ENCODE data around the gene CHRNA1.
"Not testable (repeated sequence)": the region's sequence is repeated elsewhere in the genome, so short reads cannot be mapped to it uniquely, and the experiment has no call there.

CHRNA1 gene

DNA sequence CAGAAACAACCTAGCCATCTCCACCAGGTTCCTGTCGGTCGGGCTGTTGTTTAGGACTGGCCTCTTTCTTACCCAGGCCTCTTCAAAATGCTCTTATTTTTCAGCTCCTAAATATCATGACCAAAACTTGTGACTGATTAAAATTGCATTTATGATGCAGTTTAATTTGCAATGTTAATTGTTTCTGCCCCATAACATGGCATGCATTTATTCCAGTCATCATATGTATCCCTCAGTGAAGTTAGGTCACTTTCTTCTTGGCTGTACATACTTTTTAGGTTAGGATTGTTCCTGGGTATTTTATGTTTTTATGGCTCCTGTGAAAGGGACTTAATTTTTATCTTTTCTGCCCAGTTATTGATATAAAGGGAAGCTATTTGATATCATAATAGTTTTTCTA lies 50.6 kb downstream of the CHRNA1 start:
- no peaks in the 10 kb centered on the region for H3K4me1 ChIP-seq (ENCODE audit: insufficient read depth, low read length)
- H3K4me3 ChIP-seq (ENCODE audit: low read length) = no peak overlapping the region
- no peak overlapping the region for H2AFZ ChIP-seq (ENCODE audit: low read depth, low read length)
- H3K36me3 ChIP-seq (ENCODE audit: insufficient read depth, low read length) = no peaks in the 10 kb centered on the region
- no peaks in the 10 kb centered on the region for H3K27me3 ChIP-seq (ENCODE audit: insufficient read depth, low read length)
- no peaks in the 10 kb centered on the region for H3K9me3 ChIP-seq (ENCODE audit: low read length)

DNA sequence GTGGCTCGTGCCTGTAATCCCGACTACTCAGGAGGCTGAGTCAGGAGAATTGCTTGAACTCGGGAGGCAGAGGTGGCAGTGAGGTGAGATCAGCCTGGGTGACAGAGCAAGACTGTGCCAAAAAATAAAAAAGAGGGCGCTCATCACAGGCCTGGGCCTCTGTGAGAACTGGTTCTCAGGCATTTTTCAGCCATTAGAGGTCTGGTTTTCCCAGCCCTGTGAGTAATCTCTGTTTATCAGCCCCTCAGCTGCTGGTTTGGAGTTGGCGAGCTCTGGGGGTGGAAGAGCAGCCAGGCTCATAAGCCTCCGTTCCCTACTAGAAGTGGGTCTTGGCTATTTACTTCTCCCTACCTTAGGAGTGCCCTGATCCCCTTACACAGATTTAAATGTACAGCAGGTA lies 53.1 kb downstream of the CHRNA1 start:
- no peaks in the 10 kb centered on the region for H3K9me3 ChIP-seq (ENCODE audit: low read length)
- H3K4me1 ChIP-seq (ENCODE audit: insufficient read depth, low read length) = no peaks in the 10 kb centered on the region
- H3K27me3 ChIP-seq (ENCODE audit: insufficient read depth, low read length) = no peaks in the 10 kb centered on the region
- H3K4me3 ChIP-seq (ENCODE audit: low read length) = no peak overlapping the region
- no peak overlapping the region for H2AFZ ChIP-seq (ENCODE audit: low read depth, low read length)
- H3K36me3 ChIP-seq (ENCODE audit: insufficient read depth, low read length) = no peaks in the 10 kb centered on the region

DNA sequence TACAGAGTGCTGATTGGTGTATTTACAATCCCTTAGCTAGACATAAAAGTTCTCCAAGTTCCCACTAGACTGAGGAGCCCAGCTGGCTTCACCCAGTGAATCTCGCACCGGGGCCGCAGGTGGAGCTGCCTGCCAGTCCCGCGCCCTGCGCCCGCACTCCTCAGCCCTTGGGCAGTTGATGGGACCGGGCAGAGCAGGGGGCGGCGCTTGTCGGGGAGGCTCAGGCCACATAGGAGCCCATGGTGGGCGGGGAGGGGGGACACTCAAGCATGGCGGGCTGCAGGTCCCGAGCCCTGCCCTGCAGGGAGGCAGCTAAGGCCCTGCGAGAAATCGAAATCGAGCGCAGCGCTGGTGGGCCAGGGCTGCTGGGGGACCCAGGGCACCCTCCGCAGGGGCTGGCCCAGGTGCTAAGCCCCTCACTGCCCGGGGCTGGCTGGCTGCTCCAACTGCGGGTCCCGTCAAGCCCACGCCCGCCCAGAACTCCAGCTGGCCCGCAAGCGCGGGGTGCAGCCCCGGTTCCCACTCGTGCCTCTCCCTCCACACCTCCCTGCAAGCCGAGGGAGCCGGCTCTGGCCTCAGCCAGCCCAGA lies 54.8 kb downstream of the CHRNA1 start:
- H3K9me3 ChIP-seq (ENCODE audit: low read length); H3K4me3 ChIP-seq (ENCODE audit: low read length); H3K36me3 ChIP-seq (ENCODE audit: insufficient read depth, low read length); H3K27me3 ChIP-seq (ENCODE audit: insufficient read depth, low read length); H3K4me1 ChIP-seq (ENCODE audit: insufficient read depth, low read length); H2AFZ ChIP-seq (ENCODE audit: low read depth, low read length): not testable (repeated sequence)

DNA sequence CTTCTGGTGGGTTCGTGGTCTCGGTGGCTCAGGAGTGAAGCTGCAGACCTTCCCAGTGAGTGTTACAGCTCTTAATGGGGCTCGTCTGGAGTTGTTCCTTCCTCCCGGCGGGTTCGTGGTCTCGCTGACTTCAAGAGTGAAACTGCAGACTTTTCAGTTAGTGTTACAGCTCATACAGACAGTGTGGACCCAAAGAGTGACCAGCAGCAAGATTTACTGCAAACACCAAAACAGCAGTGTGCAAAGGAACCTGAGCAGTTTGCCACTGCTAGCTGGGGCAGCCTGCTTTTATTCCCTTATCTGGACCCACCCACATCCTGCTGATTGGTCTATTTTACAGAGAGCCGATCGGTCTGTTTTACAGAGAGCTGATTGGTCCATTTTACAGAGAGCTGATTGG lies 55.6 kb downstream of the CHRNA1 start:
- H3K4me1 ChIP-seq (ENCODE audit: insufficient read depth, low read length) = no peaks in the 10 kb centered on the region
- no peaks in the 10 kb centered on the region for H3K9me3 ChIP-seq (ENCODE audit: low read length)
- H3K27me3 ChIP-seq (ENCODE audit: insufficient read depth, low read length) = no peaks in the 10 kb centered on the region
- no peaks in the 10 kb centered on the region for H3K36me3 ChIP-seq (ENCODE audit: insufficient read depth, low read length)
- no peak overlapping the region for H3K4me3 ChIP-seq (ENCODE audit: low read length)
- no peak overlapping the region for H2AFZ ChIP-seq (ENCODE audit: low read depth, low read length)

DNA sequence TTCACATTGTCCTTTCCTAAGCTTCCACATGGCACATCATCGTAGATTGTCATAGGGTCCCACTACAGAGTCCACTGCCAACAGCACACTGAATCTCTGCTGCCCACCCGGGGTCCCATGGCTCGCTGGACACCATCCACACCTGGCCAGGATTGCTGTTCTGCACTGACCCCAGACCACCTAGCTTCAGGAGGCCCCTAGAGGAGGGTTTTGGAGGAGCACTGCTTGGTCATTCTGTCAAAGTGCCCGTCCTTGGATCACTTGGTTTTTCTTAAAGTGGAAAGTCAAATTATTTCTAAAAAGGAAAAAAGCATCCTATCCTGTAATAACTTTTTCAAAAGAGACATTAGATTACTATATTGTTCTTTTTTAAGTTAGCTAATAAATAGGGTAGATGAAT lies 59.0 kb downstream of the CHRNA1 start:
- Histone ChIP-seq H3K36me3 (ENCODE audit: insufficient read depth, low read length) (no peaks in the 10 kb centered on the region), H3K4me3 (ENCODE audit: low read length) (no peak overlapping the region), H2AFZ (ENCODE audit: low read depth, low read length) (no peak overlapping the region), H3K4me1 (ENCODE audit: insufficient read depth, low read length) (no peaks in the 10 kb centered on the region), H3K9me3 (ENCODE audit: low read length) (no peaks in the 10 kb centered on the region), H3K27me3 (ENCODE audit: insufficient read depth, low read length) (no peaks in the 10 kb centered on the region)

DNA sequence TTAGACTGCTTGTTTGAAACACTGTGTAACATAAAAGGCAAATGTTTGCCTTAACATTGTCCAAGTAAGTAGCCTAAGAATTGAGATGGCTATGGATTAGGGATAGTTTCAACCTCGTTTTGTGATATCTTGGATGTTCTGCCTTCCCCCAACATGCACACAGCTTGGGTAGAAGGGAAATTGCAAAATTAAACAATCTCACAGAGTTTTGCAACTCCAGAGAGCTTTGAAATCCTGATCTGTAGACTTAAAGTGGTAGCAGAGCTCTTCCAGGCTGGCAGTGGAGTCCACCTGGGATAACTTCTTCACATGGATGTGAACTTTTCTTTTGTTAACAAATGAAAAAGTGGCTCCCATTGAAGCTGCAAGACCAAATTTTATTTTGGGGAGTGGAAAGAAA lies 59.6 kb downstream of the CHRNA1 start:
- Histone ChIP-seq H3K27me3 (ENCODE audit: insufficient read depth, low read length) (no peaks in the 10 kb centered on the region), H2AFZ (ENCODE audit: low read depth, low read length) (no peak overlapping the region), H3K9me3 (ENCODE audit: low read length) (no peaks in the 10 kb centered on the region), H3K36me3 (ENCODE audit: insufficient read depth, low read length) (no peaks in the 10 kb centered on the region), H3K4me1 (ENCODE audit: insufficient read depth, low read length) (no peaks in the 10 kb centered on the region), H3K4me3 (ENCODE audit: low read length) (no peak overlapping the region)

DNA sequence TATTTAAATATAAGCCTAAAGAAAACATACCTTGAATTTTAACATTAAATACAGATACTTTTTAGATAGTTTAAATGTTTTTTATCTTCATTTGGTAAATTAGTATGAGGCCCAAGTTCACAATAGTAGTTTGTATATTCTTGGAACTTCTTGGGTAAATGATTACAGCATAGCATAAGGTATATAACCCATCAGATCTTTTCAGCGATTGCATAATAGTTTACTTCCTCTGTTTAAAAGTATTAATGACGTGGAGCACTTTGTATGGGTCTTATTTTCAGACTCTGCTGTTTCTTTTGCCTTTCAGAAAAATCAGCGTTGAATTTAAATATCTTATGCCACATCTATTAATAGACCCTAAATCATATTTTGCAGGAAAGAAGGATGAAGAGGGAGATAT lies 60.2 kb downstream of the CHRNA1 start:
- Histone ChIP-seq H3K36me3 (ENCODE audit: insufficient read depth, low read length) (no peaks in the 10 kb centered on the region), H3K4me1 (ENCODE audit: insufficient read depth, low read length) (no peaks in the 10 kb centered on the region)

DNA sequence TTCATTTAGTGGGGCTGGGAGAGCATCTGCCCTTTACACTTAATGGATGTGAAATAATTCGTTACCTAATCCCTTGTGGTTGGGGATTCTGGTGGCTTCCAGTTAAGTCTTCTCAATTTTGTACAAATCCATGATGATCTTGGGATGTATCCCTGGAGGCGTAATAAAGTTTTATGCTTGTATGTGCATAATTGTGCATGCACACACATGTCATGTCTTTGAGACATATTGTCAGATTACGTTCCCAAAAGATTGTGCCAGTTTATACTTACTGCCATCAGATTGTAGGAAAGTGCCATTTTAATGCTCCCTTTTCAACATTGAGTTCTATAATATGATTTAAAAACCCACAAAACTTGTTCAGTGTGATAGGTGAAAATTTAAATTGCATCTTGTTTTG lies 60.8 kb downstream of the CHRNA1 start:
- Histone ChIP-seq H3K4me3 (ENCODE audit: low read length) (no peak overlapping the region), H3K9me3 (ENCODE audit: low read length) (no peaks in the 10 kb centered on the region), H2AFZ (ENCODE audit: low read depth, low read length) (no peak overlapping the region), H3K36me3 (ENCODE audit: insufficient read depth, low read length) (no peaks in the 10 kb centered on the region), H3K4me1 (ENCODE audit: insufficient read depth, low read length) (no peaks in the 10 kb centered on the region), H3K27me3 (ENCODE audit: insufficient read depth, low read length) (no peaks in the 10 kb centered on the region)

More for the DNA sequence above, 60.2 kb downstream of the CHRNA1 start:
- no peak overlapping the region for H2AFZ ChIP-seq (ENCODE audit: low read depth, low read length)
- no peaks in the 10 kb centered on the region for H3K27me3 ChIP-seq (ENCODE audit: insufficient read depth, low read length)
- no peaks in the 10 kb centered on the region for H3K9me3 ChIP-seq (ENCODE audit: low read length)
- H3K4me3 ChIP-seq (ENCODE audit: low read length) = no peak overlapping the region

DNA sequence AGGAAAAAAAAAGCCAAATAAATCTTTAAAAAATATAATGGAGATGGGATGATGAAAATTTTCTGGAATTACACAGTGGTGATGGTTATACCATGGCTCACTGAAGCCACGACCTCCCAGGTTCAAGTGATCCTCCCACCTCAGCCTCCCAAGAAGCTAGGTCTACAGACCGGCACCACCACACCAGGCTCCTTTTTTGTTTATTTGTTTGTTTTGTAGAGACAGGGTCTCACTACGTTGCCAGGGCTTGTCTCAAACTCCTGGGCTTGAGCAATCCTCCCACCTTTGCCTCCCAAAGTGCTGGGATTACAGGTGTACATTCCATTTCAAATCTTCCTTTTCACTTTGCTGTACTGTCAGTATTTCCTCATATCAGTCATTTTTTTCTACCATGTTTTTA lies 61.7 kb downstream of the CHRNA1 start:
- Histone ChIP-seq H3K4me1 (ENCODE audit: insufficient read depth, low read length) (no peaks in the 10 kb centered on the region), H3K27me3 (ENCODE audit: insufficient read depth, low read length) (no peaks in the 10 kb centered on the region), H3K9me3 (ENCODE audit: low read length) (no peaks in the 10 kb centered on the region), H2AFZ (ENCODE audit: low read depth, low read length) (no peak overlapping the region), H3K4me3 (ENCODE audit: low read length) (no peak overlapping the region), H3K36me3 (ENCODE audit: insufficient read depth, low read length) (no peaks in the 10 kb centered on the region)

DNA sequence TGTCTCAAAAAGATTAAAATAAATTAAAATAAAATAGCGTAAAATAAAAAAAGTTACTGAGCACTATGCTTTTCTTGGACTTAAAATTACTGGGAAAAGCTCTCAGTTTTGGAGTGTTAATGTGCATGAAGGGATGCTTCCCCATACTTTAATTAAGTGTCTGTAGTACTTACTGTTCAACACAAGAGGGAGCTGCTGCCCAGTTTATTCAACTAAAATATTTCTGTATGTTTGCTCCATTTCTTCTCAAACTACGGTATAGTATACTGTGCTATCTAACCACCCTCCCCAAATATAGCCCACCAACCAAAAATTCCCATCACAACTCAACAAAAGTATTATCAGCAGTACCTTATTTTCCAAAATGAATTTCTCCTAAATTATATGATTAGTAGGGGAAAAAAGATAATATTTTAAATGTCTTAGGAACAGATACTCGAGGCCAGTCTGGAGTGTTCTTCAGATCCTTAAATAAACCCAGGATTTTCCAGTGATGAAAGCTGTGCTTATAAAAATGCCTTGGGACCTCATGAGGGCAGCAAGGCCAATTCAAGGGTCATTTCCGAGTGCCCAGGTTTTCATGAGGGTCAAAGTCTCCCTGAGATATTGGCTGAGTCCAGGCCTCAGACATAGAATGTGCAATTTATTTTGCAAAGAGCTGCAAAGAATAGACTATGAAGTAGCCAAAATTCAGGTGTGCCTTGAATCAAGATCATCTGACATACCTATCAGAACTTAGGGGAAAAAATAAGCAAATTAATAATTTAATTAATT lies 64.1 kb downstream of the CHRNA1 start:
- Histone ChIP-seq H3K4me1 (ENCODE audit: insufficient read depth, low read length) (no peaks in the 10 kb centered on the region), H3K4me3 (ENCODE audit: low read length) (no peak overlapping the region), H3K36me3 (ENCODE audit: insufficient read depth, low read length) (no peaks in the 10 kb centered on the region), H2AFZ (ENCODE audit: low read depth, low read length) (no peak overlapping the region), H3K27me3 (ENCODE audit: insufficient read depth, low read length) (no peaks in the 10 kb centered on the region), H3K9me3 (ENCODE audit: low read length) (no peaks in the 10 kb centered on the region)
